GDM1 (cell line): Measurements from ENCODE around the gene TMEM131.

Experiments used
- DNase-seq: peaks from one replicate; lab custom pipeline; 2025; lab: John Stamatoyannopoulos, UW

Gene TMEM131

DNA sequence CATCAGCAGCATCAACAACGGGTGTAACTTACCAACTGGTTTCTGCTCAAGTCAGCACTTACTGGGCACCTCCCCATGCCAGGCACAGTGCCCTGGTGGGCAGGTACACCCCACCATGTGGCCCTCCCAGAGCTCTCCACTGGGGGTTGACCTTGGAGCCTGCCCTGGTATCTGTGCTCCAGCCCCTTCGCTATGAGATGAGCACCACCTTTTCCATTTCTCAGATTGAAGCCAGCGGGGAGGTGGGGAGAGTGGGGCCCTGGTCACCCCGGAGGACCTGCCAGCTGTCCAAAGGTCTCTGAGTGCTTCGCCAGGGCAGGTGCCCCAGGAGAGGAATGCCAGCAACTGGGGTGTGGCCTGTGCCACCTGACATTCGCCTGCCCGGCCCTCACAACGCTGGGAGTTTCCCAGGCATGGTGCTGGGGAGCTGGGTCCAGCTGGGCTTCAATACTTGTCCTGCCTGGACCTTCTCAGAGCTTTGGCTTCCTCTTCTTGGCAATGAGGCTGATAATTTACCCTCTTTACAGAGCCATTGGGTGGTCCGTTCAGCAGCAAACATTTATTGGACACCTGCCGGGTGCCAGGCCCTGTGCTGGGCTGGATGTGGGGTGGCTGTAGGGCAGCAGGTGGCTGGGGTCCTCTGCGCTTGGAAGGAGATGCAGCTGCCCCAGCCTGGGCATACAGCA, 288.2 kb downstream of the TMEM131 start:
- no peak for DNase-seq

DNA sequence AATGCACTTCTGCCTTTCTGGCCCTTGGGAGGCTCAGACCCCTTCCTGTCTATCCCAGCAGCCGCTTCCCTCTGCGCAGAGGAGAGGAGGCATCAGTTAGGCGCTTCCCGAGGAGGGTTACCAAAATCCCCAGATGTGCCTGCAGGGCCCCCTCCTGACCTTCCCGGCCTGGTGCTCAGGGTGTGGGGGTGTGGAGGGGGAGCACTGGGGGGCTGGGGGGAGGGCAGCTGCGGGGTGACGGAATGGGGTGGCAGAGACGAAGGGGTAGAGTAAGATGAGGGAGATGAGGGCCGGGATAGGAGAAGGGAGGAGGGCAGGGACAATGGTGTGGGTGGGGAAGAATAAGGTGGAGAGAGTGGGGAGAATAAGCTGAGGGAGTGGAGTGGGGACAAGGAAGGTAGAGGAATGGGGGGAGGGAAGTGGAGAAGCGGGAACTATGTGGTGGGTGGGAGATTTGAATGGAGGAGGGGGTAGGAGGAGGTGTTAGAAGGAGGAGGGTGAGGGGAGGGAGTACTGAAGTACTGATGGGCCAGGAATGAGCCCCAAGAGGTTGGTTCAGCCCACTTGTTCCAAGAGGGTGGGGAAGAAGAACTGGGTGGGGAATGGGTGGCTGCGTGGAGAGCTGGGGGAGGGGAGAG, 288.9 kb downstream of the TMEM131 start:
- no peak for DNase-seq
